Stimulated activated CD8-positive, alpha-beta memory T cell treated with anti-CD3 and anti-CD28 coated beads, Interleukin-4, amount 100 ng/mL, for 48 hours (primary cell): ENCODE data around the gene POU3F3.

ENCODE experiments used
- DNase-seq: peaks from one replicate; pipeline ENCODE4 v3.0.0-alpha.2; 2020

Gene POU3F3

GRCh38 chr2:104878863-104879512, 25.1 kb downstream of the POU3F3 start:
- DNase-seq, result no peak

- DNase-seq, result no peak
Observed at GRCh38 chr2:104880076-104880475, 26.2 kb downstream of the POU3F3 start.

- no peak for DNase-seq
Observed at GRCh38 chr2:104883357-104883756, 29.4 kb downstream of the POU3F3 start.

GRCh38 chr2:104885119-104885782, 31.3 kb downstream of the POU3F3 start:
- DNase-seq, result no peak

GRCh38 chr2:104887676-104888075, 33.8 kb downstream of the POU3F3 start:
- DNase-seq, result no peak

GRCh38 chr2:104888489-104889258, 34.8 kb downstream of the POU3F3 start:
- DNase-seq, result no peak

- DNase-seq, result no peak
Observed at GRCh38 chr2:104889291-104889959, 35.5 kb downstream of the POU3F3 start.

GRCh38 chr2:104889960-104890684, 36.2 kb downstream of the POU3F3 start:
- DNase-seq, result no peak

- DNase-seq, result no peak
Observed at GRCh38 chr2:104890685-104891069, 36.8 kb downstream of the POU3F3 start.

GRCh38 chr2:104891145-104891544, 37.2 kb downstream of the POU3F3 start:
- DNase-seq, result no peak

- no peak for DNase-seq
Observed at GRCh38 chr2:104896446-104896845, 42.5 kb downstream of the POU3F3 start.

GRCh38 chr2:104897515-104898184, 43.7 kb downstream of the POU3F3 start:
- DNase-seq, result no peak

- no peak for DNase-seq
Observed at GRCh38 chr2:104900608-104901007, 46.7 kb downstream of the POU3F3 start.

- no peak for DNase-seq
Observed at GRCh38 chr2:104901037-104901881, 47.3 kb downstream of the POU3F3 start.

GRCh38 chr2:104902317-104902716, 48.4 kb downstream of the POU3F3 start:
- no peak for DNase-seq
